8988T (cell line): ENCODE measurements around the gene AHNAK.
"Not testable (repeated sequence)": the region's sequence is repeated elsewhere in the genome, so short reads cannot be mapped to it uniquely, and the experiment has no call there.

ENCODE experiments used
- DNase-seq: peaks from one replicate; pipeline ENCODE4 v3.0.0; 2011

AHNAK gene

DNA sequence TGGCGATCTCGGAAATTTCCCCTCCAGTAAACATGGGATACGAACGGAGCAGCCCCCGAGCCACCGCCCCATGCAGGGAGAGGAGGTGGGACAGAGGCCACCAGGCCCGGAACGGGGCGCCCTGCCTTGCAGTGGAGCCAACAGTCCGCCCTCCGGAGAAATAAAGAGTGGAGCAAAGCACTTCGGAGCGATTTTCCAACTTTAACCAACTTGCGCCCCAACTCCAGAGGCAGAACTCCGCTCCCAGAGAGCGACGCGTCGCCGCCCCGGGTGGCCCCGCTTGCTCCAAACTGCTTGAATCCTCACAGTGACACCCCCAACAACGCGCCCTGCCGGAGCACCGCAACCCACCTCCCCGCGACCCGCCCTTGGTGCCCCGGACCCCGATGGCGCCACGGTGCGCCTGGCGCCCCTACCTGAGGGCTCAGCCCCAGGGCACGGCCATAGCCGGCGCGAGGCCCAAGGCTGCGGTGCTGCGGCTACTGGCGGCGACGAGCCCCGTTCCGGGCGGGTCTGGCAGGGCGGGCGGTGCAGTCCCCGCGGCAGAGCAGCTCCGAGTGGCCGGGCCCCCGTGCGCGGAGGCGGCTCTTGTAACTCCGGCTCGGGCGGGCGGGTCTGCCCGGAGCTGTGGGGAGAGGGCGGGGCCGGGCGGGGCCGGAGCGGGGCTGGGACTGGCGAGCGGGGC, at the start of gene AHNAK:
Gene AHNAK, minus strand, starts transcription at position 563 of the 685 bp plus-strand sequence. CDS start 10,708 bp downstream, outside the sequence.
- peak; percentile 92 for DNase-seq

GRCh38 chr11:62595124-62595523, 48.5 kb upstream of the AHNAK start:
- DNase-seq = no peak

GRCh38 chr11:62593434-62594044, 46.9 kb upstream of the AHNAK start:
- peak; percentile 80 for DNase-seq

DNA sequence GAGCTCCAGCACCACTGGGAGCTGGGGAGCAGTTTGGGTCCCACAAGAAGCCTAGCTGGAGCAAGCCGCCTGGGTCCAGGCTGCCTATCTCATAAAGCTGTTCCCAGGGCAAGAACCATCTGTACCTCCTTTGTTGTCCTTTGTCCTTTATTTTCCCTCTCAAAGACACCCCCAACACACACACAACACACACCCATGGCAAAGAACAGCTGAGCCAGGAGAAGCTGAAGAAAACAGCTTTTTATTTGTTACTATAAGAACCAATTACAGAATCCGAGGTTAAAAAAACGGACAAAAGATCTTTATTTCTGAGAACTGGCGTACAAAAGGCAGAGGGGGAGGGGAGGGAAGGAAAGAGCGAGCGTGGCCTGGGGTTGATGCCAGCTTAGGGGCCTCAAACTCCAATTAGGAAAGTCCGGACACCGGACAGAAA, 46.4 kb upstream of the AHNAK start:
- DNase-seq = no peak

- DNase-seq = no peak
These were observed 45.7 kb upstream of the AHNAK start for GRCh38 chr11:62592146-62592815.

GRCh38 chr11:62591448-62592145, 45.0 kb upstream of the AHNAK start, which contains the start of gene TUT1:
Gene TUT1 (minus strand): TSS chr11:62591523. CDS start chr11:62591485, 38 bp downstream.
- peak; percentile 77 for DNase-seq

GRCh38 chr11:62588966-62589637, 42.5 kb upstream of the AHNAK start:
- no peak for DNase-seq

DNA sequence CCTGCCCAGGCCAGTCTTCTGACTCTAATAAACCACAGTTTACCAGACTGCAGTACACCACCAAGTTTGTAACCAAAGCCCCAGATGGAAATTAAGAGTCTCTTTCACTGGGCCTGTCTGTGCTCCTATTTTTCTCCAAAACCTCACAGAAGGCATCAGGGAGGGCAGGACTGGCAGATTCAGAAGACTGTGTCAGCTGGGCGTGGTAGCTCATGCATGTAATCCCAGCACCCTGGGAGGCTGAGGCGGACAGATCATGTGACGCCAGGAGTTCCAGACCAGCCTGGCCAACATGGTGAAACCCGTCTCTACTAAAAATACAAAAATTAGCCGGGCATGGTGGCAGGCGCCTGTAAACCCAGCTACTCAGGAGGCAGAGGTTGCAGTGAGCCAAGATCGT, 38.8 kb upstream of the AHNAK start:
- not testable (repeated sequence) for DNase-seq

DNA sequence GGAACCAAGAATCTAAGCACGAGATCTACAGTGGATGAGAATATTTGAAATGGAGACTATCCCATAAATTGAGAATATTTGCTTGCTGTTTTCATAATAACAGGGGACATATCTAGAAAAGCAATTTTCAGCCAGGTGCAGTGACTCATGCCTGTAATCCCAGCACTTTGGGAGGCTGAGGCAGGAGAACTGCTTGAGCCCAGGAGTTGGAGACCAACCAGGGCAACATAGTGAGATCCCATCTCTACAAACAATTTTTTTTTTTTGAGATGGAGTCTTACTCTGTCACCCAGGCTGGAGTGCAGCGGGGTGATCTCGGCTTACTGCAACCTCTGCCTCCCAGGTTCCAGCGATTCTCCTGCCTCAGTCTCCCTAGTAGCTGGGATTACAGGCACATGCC, 35.1 kb upstream of the AHNAK start:
- not testable (repeated sequence) for DNase-seq

GRCh38 chr11:62580959-62581715, 34.5 kb upstream of the AHNAK start:
- DNase-seq = no peak

DNA sequence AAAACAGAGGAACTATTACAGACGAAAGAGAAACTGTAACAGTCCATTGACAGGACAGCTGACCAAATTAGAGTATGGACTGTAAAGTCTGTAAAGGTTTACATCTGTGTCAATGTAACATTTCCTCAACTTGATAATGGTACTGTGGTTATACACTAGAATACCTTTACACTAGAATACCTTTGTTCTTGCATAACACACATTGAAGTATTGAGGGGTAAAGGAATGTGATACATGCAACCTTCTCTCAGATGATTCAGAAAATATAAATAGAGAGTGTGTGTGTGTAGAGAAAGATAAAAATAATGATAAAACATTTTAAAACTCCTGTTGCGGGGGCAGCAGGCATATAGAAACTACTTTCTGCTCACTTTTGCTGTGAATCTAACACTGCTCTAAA, 32.6 kb upstream of the AHNAK start:
- DNase-seq = no peak

- DNase-seq = no peak
These were observed 31.9 kb upstream of the AHNAK start for GRCh38 chr11:62578541-62578940.

DNA sequence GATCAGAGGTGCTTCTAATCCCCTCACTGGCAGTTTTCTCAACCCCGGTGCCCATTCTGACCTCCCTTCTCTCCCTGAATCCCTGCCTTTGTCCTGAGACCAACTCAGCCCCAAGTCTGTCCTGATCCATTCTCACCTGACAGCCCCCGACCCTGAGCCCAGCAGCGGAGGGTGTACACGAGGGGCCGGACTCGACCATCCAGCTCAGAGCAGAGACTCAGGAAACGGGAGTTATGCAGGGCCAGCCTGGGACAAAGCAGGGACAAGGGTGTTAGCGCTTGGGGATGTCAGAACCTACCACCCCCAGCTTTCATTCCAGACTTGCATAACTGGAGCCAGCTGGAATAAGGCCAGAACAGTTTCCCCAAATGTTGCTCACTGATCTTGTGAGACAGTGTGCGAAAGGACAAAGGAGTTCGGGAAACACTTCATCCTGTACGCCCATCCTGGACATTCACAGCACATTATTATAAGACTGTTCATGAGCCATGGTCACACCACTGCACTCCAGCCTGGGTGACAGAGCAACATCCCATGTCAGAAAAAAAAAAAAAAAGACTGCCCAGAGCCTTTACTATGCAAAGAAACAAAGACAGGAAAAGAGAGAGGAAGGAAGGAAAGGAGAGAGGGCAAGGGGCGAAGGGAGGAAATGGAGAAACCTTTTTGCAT, 30.6 kb upstream of the AHNAK start:
- DNase-seq = no peak

GRCh38 chr11:62575837-62576236, 29.2 kb upstream of the AHNAK start:
- no peak for DNase-seq

GRCh38 chr11:62575156-62575555, 28.6 kb upstream of the AHNAK start:
- no peak for DNase-seq

DNA sequence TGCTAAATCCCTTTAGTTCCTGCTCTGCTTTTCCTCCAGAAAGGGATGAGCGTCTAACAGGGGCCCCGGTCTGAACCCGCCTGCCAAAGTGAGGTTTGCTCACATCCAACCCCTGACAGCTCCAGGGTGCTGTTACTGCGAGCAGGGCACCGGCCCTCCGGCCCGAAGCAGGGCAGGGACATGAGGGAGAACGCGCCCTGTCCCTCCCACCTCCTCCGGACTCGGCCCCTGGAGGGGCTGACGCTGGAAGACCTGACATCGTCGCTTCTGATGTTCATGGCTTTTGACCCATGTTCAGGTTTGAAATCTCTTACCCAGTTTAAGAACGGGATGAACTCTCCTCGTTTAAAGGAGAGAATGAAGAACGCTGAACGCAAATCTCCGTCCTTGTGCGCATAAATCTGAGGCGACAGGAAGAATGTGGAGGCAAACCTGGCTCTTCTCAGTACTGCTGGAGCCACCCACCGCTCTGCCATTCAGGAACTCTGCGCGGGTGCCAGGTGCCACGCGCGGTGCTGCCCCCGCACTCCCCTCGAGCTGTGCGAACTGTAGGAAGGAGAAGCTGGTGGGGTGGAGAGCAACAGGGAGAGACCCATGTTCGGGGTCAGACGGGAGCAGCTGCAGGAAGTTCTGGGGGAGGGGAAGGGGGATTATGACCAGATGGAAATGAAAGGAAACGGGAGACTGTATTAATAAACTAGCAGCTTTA, 27.9 kb upstream of the AHNAK start:
- no peak for DNase-seq

DNA sequence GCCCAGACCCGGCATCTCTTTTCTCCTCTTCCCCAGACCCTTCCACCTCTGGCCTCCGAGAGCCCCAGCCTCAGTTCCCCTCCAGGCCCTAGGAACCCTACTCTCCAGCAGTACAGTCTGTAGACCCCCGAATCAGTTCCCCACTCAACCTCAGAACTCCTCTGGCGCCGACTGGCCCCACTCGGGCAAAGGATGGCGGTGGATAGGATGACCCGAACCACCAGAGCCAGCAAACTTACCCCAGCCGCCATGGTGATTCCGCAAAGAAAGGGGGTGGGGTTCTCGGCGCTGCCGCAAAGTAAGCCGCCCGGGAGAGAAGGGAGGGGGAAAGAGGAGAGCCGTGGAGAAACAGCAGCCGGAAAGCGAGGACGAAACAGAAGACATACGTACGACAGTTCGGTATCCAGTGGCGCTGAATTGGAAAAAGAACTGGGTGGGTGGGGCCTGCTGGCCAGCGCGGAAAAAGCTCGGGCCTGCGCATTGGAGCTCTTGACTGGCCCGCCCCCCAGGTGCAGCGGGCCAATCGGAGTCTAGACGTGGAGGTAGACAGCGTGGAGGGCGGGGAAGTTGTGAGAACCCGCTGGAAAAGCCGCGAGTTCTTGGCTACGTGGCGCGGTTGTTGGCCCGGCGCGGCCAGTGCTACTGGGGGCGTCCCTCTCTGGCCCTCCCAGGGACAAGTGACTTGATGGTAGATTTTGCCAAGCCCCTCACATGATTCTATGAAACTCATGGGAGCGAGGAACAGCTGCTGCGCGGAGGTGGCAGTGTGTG, 27.2 kb upstream of the AHNAK start, which contains the start of gene EEF1G:
Gene EEF1G, minus strand, starts transcription at position 300 of the 771 bp plus-strand sequence. Its CDS starts 49 bp downstream, at position 251.
- DNase-seq = peak; percentile 93

GRCh38 chr11:62573006-62573591, 26.5 kb upstream of the AHNAK start:
- no peak for DNase-seq

GRCh38 chr11:62572431-62572830, 25.8 kb upstream of the AHNAK start:
- DNase-seq = no peak
